ENCODE data around the gene RPS15. TPM values are rescaled to one million over a fixed set of nuclear protein-coding genes. Genes with fewer than 3 reads are reported as not detected.

Gene RPS15
- total and polyA plus RNA-seq, 10 of the 15 experiments (the other 5 are each of a cell fraction or from before 2014, with no cell fraction given) = 559 to 3,158 (median 1,413) TPM

- Histone ChIP-seq H3K27ac (ENCODE audit: control insufficient read depth, insufficient read depth) (no peak overlapping the region), H3K4me3 (no peak overlapping the region), H3K36me3 (ENCODE audit: control insufficient read depth in 2 of 2, insufficient read depth in 2 of 2, low read length in 1 of 2) (peaks cover 25 to 41% of the 10 kb centered on the region in 2 experiments; a peak in 3 of 4 replicates), H4K20me1 (ENCODE audit: control insufficient read depth, insufficient read depth) (peaks cover 15% of the 10 kb centered on the region), H3K27me3 (replicated peaks in 1 of 2; ENCODE audit: control insufficient read depth in 2 of 2, insufficient read depth in 2 of 2, low read length in 1 of 2) (no peaks in the 10 kb centered on the region), H3K79me2 (ENCODE audit: control insufficient read depth, insufficient read depth, low read length) (peaks cover 59% of the 10 kb centered on the region), H3K4me2 (ENCODE audit: control insufficient read depth, insufficient read depth) (no peak overlapping the region), H2AFZ (ENCODE audit: control insufficient read depth, low read depth, low read length) (no peak overlapping the region), H3K9me3 (replicated peaks; ENCODE audit: control insufficient read depth, insufficient read depth, low read length) (no peaks in the 10 kb centered on the region), H3K9ac (ENCODE audit: control insufficient read depth, insufficient read depth, low read length) (no peak overlapping the region), H3K4me1 (ENCODE audit: control insufficient read depth, insufficient read depth, low read length) (peaks cover 22% of the 10 kb centered on the region)
- DNase-seq (ENCODE audit: low read depth, low spot score) = no peak
- POLR2A ChIA-PET = interaction anchor here (0.6 kb wide), 1 partner anchor 8 kb away, joined by 3 read pairs; no protein-coding TSS in a partner anchor
- no peak for ATAC-seq
- WGBS (ENCODE audit: insufficient coverage, insufficient replicate concordance, low lambda C conversion rate, missing lambda C conversion rate) = 95% methylated on average over 21 of the region's 21 CpGs
- in situ Hi-C loops (cut with MboI) = no loop called here
- TF ChIP-seq PBX3 (IDR thresholded peaks at IDR 0.05; ENCODE audit: insufficient replicate concordance, low read depth, low read length) (peak; percentile 35), EP300 (IDR thresholded peaks at IDR 0.05; ENCODE audit: borderline replicate concordance in 1 of 2, control insufficient read depth in 1 of 2, low read depth in 2 of 2, low read length in 2 of 2) (no peak), BACH1 (IDR thresholded peaks at IDR 0.05; ENCODE audit: borderline replicate concordance) (no peak), TCF3 (IDR thresholded peaks at IDR 0.05; ENCODE audit: borderline replicate concordance, insufficient read depth, low read depth, low read length) (peak; percentile 66; the same call in 1 of the 2 replicates), FOXM1 (IDR thresholded peaks at IDR 0.05; ENCODE audit: low read depth, low read length) (0 out of 2 replicates have a peak, but pooled peaks have one; percentile 11), BCL3 (IDR thresholded peaks at IDR 0.05; ENCODE audit: borderline replicate concordance, insufficient read depth, low read depth, low read length, poor library complexity, severe bottlenecking) (peak; percentile 99), POLR2A (IDR thresholded peaks at IDR 0.05; ENCODE audit: low read depth, low read length) (peak; percentile 55; the same call in 1 of the 2 replicates)
- no peak for FAIRE-seq
- BruUV-seq (replicated peaks) = no TSS peak
- intact Hi-C loops (cut with micrococcal nuclease; ENCODE audit: unreplicated experiment) = no loop called here
- CTCF ChIA-PET = no interaction called here
- SMC1A ChIA-PET (ENCODE audit: uncharacterized antibody, unreplicated experiment) = no interaction called here
- RAD21 ChIA-PET (ENCODE audit: unreplicated experiment) = no interaction called here
These were observed 21.1 kb upstream of the RPS15 start for GRCh38 chr19:1417145-1417544.
